H1 (cell line): ENCODE data around the gene IPO11. TPM values are rescaled to one million over a fixed set of nuclear protein-coding genes. Genes with fewer than 3 reads are reported as not detected.

Experiments
- CHD2 ChIP-seq: IDR thresholded peaks from 2 replicates; pipeline ENCODE4 v1.6.1; 2012; ENCODE audit warnings: low read length, improper control_type of control experiment
- GABPA ChIP-seq: IDR thresholded peaks from 2 replicates; pipeline ENCODE4 v1.6.1; 2011; ENCODE audit warnings: mild to moderate bottlenecking, low read length, moderate library complexity, borderline replicate concordance; ENCODE audit not compliant: insufficient read depth
- HDAC6 ChIP-seq: IDR thresholded peaks from one replicate; pipeline ENCODE4 v1.7.1; 2012; ENCODE audit warnings: low read depth, mild to moderate bottlenecking, inconsistent platforms, low read length, moderate library complexity
- JUN ChIP-seq: IDR thresholded peaks from 2 replicates; pipeline ENCODE4 v1.6.1; 2011; ENCODE audit warnings: low read depth, mild to moderate bottlenecking, improper control_type of control experiment, low read length
- RBBP5 ChIP-seq: IDR thresholded peaks from 2 replicates; pipeline ENCODE4 v1.7.1; 2012; ENCODE audit warnings: low read depth, mild to moderate bottlenecking, inconsistent platforms, low read length, moderate library complexity, borderline replicate concordance
- RXRA ChIP-seq: IDR thresholded peaks from 2 replicates; pipeline ENCODE4 v1.6.1; 2011; ENCODE audit warnings: low read depth, mild to moderate bottlenecking, low read length, moderate library complexity; ENCODE audit not compliant: insufficient read depth
- SAP30 ChIP-seq: fragments of 300-600 bp; sonication (generic); IDR thresholded peaks from 2 replicates; pipeline ENCODE4 v1.7.1; 2012; ENCODE audit warnings: low read length, moderate library complexity, mild to moderate bottlenecking, inconsistent platforms; ENCODE audit not compliant: insufficient read depth, insufficient replicate concordance
- SUZ12 ChIP-seq: fragments of 200-600 bp; sonication (generic); IDR thresholded peaks from 2 replicates; pipeline ENCODE4 v1.6.1; 2012; ENCODE audit warnings: mild to moderate bottlenecking, inconsistent platforms, low read length, moderate library complexity, mixed read lengths
- TEAD4 ChIP-seq: IDR thresholded peaks from 2 replicates; pipeline ENCODE4 v1.6.1; 2012; ENCODE audit warnings: low read depth, low read length, inconsistent platforms, mixed read lengths
- YY1 ChIP-seq: IDR thresholded peaks from 2 replicates; pipeline ENCODE4 v1.6.1; 2011; ENCODE audit warnings: low read depth, mild to moderate bottlenecking, low read length
- polyA plus RNA-seq, 7 experiments: library from polyadenylated mRNA; depleted of rRNA in 3 of 7; stranded (reverse) in 5 of 7; unstranded in 2 of 7; fragments of >200 nt in 5 of 7; fragments of 200-250 nt in 2 of 7; gene quantifications; 1 replicate in 5 of 7; 2 replicates in 1 of 7; 4 replicates in 1 of 7; pipeline versions ENCODE4 v1.2.1 to v1.2.3, GENCODE V29; 2011 to 2013; ENCODE audit warnings: missing spikeins in 2 of 7, mixed read lengths in 2 of 7
- total RNA-seq: library from RNA; stranded (reverse); fragmentation: NEBNext Ultra II Directional; extraction: Animal tissue kit (Norgen Biotek cat#: 25700); gene quantifications from 2 replicates; pipeline ENCODE4 v1.2.1, GENCODE V29; 2021

The IPO11 gene
- total and polyA plus RNA-seq, 2 of the 8 experiments (the other 6 are each of a cell fraction or from before 2014, with no cell fraction given): 23.6 to 64.4 TPM

- TF ChIP-seq YY1 (no peak), SUZ12 (no peak), CHD2 (no peak), GABPA (no peak), RBBP5 (no peak), JUN (no peak), HDAC6 (no peak), SAP30 (no peak), TEAD4 (no peak), RXRA (no peak)
Observed at GRCh38 chr5:62533597-62533996, 121.0 kb downstream of the IPO11 start (continued).
